ENCODE results near the gene EIF2D.

EIF2D gene

DNA sequence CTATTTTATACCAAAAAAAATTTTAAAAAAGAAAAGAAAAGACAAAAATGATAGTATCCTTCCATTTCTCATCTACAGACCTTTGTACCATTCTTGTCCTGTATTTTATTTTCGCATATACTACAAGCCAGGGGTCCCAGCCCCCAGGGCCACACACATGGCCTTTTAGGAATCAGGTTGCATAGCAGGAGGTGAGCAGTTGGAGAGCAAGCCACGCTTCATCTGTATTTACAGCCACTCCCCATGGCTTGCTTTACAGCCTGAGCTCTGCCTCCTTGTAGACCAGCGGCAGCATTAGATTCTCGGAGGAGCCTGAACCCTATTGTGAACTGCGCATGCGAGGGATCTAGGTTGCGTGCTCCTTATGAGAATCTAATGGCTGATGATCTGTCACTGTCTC is 65.2 kb downstream of the EIF2D start:
- no peak for DNase-seq (ENCODE audit: low read depth)

DNA sequence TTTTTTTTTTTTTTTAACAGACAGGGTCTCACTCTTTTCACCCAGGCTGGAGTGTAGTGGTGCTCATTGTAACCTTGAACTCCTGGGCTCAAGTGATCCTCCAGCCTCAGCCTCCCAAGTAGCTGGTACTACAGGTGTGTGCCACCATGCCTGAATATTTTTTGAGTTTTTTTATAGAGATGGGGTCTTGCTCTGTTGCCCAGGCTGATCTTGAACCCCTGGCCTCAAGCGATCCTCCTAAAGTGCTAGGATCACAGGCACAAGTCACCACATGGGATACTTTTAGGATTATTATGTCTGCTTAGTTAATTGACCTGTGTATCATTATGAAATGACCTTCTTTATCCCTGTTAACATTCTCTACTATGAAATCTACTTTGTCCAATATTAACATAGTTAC is 66.9 kb downstream of the EIF2D start:
- DNase-seq (ENCODE audit: low read depth), result no peak

DNA sequence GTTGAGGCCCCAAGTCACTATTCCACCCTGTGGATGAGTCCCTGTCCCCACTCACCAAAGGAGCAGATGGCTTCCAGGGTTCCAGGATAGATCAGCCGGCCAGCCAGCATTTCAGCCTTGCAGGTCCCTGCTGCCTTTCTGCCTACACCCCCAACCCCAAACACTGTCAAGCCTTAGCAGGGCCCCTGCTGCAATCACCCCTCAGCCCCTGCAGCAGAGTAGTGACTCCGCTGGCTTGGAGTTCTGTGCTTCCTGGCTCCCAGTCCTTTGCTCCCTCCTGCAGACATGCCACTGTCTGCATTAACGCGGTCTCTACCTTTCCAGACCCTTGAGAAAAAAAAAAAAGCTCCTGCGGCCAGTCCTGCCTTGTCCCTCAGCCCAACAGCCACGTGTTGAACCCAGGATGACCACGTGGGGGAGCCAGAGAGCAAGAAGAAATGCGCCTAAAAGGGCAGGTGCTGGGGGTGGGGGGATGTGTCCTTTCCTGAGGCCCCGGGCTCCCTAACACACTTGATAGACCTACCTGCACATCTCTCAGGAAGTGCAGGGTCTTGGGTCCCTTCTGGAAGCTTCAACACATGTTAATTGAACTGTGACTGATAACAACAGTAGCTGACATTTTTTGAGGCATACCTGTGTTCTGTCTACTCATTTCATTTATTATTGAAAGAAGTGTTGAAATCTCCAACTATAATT is 67.6 kb downstream of the EIF2D start:
- no peak for DNase-seq (ENCODE audit: low read depth)

Data from stromal cell of bone marrow (primary cell).